LNCAP (cell line): Measurements from ENCODE around the gene SCNN1A.

Experiments
- TF ChIP-seq, protein P1 (sequence below): fragments of 450-650 bp; IDR thresholded peaks from 2 replicates; pipeline ENCODE4 v1.5.1; 2017; ENCODE audit warnings: mild to moderate bottlenecking

Gene SCNN1A

DNA sequence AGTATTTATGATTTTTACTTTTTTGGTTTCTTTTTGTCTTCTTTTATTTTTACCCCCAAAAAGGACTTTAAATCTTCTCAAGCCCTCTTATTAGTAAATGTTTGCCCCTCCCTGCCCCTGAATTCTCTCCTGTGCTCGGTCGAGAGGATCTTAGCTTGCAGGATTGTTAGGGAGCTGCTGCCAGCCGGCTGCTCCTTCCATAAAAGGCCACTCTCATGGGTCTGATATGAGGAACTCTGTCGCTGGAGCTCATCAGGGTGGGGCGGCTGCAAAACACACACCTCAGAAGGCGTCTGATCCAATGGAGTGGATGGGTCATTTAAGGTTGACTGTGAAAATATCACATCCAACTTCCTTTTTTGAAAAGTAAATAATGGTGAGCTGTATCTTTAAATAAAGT, 17.1 kb upstream of the SCNN1A start:
- TF ChIP-seq, protein P1, sequence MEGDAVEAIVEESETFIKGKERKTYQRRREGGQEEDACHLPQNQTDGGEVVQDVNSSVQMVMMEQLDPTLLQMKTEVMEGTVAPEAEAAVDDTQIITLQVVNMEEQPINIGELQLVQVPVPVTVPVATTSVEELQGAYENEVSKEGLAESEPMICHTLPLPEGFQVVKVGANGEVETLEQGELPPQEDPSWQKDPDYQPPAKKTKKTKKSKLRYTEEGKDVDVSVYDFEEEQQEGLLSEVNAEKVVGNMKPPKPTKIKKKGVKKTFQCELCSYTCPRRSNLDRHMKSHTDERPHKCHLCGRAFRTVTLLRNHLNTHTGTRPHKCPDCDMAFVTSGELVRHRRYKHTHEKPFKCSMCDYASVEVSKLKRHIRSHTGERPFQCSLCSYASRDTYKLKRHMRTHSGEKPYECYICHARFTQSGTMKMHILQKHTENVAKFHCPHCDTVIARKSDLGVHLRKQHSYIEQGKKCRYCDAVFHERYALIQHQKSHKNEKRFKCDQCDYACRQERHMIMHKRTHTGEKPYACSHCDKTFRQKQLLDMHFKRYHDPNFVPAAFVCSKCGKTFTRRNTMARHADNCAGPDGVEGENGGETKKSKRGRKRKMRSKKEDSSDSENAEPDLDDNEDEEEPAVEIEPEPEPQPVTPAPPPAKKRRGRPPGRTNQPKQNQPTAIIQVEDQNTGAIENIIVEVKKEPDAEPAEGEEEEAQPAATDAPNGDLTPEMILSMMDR = no peak

DNA sequence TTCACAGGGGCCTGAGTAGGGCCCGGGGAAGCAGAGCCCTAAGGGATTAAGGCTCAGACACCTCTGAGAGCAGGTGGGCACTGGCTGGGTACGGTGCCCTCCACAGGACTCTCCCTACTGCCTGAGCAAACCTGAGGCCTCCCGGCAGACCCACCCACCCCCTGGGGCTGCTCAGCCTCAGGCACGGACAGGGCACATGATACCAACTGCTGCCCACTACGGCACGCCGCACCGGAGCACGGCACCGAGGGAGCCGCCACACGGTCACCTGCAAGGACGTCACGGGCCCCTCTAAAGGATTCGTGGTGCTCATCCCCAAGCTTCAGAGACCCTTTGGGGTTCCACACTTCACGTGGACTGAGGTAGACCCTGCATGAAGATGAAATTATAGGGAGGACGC, 15.7 kb upstream of the SCNN1A start:
- TF ChIP-seq, protein P1 = no peak

DNA sequence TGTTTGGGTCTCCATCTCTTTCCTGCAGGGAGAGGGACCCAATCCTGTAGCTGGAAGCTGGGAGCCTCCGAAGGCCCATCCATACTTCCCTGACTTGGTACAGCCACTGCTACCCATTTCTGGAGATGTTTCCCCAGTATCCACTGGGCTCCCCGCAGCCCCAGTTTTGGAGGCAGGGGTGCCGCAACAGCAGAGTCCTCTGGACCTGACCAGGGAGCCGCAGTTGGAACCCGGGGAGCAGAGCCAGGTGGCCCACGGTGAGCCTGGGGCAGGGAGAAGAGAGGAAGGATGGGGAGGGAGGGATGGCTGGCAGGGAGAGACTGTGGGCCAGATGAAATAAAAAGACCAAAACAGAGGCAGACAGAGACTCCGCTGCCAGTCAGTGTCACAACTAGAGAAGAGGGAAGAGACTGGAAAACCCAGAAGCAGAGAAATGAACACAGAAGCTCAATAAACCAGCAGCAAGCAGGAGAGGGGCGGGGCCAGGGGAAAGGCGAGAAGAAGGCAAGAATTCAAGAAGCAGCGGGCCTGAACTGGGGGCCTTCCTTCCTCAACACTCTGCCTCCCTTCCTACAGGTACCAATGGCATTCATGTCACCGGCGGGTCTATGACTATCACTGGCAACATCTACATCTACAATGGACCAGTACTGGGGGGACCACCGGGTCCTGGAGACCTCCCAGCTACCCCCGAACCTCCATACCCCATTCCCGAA, 14.9 kb upstream of the SCNN1A start:
- TF ChIP-seq, protein P1 = no peak

DNA sequence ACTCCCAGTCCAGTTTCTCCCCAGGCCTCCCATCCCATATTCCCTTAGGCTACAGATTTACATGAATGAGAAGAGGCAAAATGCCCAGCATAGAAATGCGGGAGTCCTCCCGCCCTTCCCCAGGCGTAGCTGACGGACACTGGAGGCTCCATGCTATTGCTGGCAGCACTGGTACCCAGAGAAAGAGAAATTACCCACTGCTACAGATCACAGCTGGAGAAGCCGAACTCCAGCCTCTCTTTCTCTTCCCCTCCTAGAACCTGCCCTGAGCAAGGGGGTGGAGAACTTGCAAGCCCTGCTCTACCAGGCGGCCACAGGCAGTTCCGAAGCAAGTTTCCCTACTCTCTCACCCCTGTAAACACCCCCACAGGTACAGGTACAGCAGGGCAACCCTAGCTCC, 12.2 kb upstream of the SCNN1A start:
- TF ChIP-seq, protein P1 = no peak

DNA sequence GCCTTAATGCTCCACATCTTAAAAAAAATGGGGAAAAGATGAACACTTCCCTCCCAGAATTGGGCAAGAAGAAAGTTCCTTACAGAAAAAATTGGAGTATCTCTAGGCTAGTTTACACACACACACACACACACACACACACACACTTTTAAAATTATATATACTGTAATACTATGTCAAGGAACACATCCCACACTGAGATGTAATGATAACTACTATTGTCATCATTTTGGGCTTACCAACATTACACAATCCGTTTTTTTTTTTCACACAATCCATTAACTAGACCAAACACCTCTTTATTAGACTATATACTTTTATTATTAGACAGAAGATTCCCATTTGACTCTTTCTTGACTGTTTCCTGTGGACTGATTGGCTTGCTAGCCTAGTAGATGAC, 11.1 kb upstream of the SCNN1A start:
- TF ChIP-seq, protein P1 = no peak

DNA sequence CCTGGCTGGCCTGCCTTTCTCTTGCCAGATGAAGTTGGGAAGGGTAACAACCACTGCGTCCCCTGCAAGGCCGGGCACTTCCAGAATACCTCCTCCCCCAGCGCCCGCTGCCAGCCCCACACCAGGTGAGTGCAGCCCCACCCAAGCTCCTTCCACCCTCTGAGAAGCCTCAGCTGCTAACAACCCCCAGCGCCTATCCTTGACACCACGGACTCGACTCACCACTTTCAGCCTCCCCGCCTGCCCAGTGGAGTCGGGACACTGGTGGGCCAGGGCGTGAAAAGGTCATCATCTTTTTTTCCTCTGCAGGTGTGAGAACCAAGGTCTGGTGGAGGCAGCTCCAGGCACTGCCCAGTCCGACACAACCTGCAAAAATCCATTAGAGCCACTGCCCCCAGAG, 10.7 kb upstream of the SCNN1A start:
- TF ChIP-seq, protein P1 = no peak

DNA sequence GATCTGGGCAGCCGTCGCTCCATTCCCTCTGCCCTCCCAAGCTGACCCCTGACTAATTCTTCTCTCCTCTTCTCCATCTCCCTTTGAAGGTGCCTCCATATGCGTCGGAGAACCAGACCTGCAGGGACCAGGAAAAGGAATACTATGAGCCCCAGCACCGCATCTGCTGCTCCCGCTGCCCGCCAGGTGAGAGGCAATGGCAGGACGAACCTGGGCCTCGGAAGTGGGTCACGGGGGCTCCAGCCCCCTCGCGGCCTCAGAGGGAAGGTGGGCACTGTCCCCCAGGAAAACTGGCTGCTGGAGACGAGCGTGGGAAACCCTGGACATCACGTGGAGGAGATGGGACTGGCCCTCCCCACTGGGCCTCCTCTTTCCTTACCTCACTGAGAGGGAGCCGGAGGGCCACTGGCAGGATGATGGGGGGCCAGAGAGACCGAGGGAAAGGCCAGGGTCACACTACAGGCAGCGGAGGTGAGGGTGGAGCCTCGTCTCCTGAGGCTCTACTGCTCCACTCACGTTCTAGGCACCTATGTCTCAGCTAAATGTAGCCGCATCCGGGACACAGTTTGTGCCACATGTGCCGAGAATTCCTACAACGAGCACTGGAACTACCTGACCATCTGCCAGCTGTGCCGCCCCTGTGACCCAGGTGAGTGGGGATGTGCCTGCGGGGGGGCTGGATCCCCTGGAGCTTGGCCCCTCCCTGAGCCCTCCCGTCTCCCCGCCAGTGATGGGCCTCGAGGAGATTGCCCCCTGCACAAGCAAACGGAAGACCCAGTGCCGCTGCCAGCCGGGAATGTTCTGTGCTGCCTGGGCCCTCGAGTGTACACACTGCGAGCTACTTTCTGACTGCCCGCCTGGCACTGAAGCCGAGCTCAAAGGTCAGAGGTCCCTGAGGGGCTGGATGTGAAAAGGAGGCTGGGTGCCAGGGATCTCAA, 9.4 kb upstream of the SCNN1A start:
- TF ChIP-seq, protein P1 = no peak
